Stimulated activated CD4-positive, alpha-beta T cell treated with anti-CD3 and anti-CD28 coated beads, TNF-alpha, amount 100 ng/mL, for 24 hours (primary cell): ENCODE data around the gene HNRNPLL.

ENCODE experiments used
- DNase-seq, 3 experiments: peaks; one replicate each; pipeline ENCODE4 v3.0.0-alpha.2; 2020; ENCODE audit warnings: low read depth in 3 of 3

The HNRNPLL gene

DNA sequence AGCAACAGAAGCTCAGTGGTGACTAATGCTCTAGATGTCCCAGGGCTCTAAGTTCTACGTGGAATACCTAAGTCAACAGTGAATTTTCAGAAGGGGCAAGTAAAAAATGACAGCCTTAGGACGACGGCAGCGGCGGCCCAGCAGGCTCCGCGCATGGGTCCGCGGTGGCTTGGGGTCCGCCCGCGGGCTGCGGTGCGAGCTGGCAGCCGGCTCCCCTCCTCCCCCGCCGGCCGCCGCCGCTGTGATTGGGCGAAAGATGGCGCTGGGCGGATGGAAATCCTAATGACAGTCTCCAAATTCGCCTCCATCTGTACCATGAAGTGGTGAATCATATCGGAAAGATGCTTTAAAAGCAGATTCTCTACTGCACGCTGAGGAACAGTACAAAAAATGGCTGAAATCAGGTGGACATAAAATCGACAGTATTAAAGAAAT is 74.7 kb downstream of the HNRNPLL start:
- peak in 1 of 3 experiments; percentile 64 for DNase-seq

DNA sequence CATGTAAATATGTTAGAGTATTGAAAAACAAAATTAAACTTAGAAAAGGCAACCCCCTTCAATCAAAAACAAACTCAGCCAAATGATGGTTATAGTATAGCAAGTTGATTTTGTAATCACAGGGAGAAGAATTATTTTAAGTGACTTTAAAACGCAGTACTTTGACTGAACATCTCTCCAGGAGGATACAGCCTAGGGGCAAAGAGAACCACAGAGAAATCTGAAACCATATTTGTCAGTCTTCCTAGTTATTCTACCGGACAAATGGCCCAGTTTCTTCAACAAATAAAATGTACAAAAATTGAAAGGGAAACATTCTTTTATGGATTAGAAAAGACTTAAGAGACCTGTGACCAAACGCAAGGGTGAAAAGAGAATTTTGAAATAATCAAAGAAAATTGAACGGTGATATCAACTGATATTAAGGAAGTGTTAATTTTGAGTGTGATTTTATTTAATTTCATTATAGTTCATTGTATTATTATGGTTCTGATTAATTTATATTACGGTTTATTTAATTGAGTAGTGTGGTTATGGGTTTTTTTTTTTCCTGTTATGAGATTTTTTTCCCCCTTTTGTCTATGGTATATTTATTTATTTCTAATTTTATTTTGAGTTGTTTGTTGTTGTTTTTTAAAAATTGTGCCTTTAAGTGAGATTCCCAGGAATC is 75.3 kb downstream of the HNRNPLL start:
- DNase-seq, result no peak

DNA sequence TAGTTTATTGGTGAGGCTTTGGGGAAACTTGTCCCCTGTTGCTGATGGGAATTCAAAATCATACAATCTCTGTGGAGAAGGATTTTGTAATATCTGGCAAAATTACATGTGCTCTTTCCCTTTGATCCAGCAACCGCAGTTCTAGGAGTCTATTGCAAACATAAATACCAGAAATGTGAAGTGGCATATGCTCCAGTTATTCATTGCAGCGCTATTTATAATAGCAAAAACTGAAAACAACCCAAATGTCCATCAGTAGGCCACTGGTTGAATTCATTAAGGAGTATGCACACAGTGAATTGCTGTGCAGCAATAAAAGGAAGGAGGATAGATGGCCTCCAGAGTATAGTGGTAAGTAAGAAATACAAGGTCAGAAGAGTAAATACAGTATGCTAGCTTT is 76.5 kb downstream of the HNRNPLL start:
- DNase-seq, result no peak

DNA sequence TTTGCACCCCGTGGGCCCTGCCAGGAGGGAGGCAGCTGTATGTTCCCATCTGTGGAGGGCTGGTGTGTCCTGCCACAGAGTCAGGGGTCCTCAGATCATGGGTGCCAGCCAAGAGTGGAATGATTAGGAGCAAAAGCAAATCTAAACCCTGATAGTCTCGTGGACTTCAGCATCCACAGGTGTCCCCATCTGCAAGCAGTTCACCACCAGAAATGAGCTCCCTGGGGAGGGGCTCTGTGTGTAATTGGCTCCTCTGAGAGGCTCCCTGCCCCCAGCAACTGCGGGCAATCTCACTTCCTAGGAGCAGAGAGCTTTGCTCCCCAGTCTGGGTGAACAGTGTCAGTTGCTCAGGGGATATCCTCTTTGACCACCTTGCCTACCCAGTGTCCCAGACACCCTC is 78.1 kb downstream of the HNRNPLL start:
- DNase-seq, result no peak

DNA sequence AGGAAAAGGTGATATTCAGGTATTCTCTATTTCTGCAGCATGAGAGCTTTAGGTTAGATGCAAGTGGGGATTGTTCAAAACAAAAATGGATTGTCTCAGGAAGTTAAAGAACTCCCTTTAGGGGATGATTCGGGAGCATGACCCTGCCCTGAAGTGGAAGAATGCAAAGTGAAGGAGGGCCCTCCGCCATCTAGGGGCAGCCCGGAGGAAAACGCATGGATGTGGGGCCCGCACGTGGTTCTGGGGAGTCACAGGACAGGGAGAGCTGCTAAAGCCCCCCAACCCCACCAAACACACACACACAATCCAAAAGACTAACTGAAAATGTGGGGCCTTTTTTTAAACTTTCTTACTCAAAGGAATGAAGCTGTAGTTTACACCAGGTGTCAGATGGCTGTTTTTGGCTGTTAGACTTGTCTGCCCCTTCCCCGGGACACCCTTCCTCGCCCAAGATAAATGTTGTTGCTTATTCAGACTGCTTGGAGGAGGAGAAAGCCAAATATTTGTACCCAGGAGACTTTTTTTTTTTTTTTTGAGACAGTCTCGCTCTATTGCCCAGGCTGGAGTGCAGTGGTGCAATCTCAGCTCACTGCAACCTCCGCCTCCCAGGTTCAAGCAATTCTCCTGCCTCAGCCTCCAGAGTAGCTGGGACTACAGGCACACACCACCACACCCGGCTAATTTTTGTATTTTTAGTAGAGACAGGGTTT is 78.8 kb downstream of the HNRNPLL start:
- no peak for DNase-seq

DNA sequence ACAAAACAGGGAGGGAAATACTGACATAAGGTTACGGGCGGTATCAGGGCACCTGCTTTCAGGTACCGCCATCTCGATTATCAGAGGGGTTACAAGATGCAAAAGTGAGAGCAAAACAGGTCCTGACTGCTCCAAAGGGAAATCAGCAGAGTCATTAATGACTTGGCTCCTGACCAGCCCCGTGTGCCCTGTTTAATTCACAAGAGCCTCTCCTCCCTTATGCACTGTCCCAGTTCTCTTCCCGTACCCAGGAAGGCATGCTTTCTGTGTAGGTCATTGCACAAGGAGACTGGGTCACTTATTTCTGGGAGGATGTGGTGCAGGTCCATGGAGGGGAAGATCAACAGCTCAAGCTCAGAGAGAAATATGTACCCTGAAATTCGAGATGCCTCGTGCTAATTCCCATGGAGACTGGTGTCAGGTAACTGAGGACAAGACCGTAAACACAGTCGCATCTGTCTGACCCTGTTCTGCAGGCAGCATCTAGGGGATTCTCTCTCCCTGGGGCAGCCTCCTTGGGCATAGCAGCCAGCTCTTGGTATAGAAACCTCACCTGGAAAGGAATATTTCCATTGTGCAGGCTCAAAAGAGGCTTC is 79.9 kb downstream of the HNRNPLL start:
- no peak for DNase-seq

DNA sequence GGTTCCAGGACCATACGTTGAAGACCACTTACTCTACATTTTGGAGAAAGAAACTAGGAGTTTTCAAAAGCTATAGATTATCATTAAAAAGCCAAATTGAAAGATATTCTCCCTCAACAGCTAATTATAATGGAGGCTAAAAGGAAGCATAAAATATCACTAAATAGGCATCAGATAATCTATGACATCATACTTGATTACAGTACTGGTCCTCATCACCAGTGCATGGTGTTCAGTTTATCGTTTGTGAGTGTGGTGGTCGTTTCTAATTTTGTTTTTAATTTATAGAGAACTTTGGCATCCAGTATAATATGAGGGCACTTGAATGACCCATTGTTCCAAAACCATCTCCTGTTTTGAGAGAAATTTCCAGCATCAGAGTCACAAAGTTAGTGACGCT is 80.9 kb downstream of the HNRNPLL start:
- DNase-seq, result no peak

DNA sequence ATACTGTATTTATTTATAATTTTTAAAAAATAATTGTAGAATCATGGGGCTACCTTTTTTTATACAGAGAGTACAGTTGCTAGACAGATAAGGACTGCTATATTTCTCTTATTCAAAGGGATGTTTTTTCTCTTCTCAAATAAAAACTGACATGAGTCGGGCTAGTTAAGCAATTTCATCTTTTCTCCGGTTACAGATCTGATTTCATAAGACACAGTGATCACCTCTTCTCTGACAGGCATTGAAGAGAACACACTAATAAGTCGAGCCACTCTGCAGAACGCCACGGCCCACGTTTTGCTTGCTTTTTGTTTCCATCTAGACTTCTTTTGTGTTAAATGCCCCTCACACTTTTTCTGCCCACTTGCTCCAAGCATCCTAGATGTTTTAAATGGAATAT is 85.4 kb downstream of the HNRNPLL start:
- DNase-seq, result no peak

DNA sequence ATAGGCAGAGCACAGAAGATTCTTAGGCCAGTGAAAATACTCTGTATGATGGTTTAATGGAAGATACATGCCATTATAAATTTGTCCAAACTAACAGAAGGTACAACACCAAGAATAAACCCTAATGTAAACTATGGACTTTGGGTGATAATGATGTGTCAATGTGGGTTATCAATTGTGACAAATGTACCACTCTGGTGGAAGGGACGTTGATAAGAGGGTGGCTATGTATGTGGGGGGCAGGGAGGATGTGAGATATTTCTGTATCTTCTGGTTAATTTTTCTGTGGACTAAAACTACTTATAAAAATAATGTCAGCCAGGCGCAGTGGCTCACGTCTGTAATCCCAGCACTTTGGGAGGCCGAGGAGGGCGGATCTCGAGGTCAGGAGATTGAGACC is 86.2 kb downstream of the HNRNPLL start:
- DNase-seq, result no peak

DNA sequence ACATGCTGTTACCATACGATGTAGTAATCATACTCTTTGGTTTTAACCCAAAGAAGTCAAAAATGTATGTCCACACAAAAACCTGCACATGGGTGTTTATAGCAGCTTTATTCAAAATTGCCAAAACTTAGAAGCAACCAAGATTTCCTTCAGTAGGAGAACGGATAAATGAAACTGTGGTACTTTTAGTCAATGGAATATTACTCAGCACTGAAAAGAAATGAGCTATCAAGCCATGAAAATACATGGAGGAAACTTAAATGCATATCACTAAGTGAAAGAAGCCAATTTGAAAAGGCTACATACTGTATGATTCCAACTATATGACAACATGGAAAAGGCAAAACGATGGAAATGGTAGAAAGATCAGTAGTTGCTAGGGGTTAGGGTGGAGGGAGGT is 86.6 kb downstream of the HNRNPLL start:
- DNase-seq, result no peak

DNA sequence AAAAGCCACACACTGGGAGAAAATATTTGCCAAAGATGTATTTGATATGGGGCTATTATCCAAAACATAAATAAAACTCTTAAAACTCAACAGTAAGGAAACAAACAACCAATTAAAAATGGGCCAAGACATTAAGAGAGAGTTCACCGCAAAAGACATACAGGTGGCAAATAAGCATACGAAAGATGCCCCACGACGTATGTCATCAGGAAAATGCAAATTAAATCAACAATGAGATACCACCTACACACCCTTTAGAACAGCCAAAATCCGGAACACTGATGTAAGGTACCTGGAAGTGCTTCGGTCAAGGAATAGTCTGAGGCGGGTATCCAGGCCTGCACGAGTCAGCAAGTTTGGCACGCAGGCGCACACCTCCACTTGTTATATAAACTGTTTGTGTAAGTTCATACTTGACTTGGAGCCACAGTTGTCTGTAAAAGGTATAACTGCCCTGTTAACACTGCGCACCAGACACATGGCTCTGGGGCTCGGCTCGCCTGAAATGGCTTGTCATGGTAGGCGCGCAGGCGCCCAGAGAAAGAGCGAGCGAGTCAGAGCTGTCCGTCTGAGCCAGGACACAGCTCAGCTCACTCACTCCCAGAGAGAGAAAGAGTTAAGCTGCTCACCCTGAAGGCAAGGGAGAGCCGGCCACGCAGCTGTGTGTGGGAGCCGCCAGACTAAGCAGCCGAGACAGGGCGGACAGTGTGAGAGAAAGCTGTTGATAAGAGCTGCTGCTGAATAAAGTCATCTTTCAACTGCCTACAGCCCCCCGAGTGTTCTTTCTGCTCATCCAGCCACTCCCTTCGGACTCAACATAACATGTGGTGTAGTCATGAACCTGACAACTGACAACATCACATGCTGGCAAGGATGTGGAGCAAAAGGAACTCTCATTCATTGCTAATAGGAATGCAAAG is 87.3 kb downstream of the HNRNPLL start:
- DNase-seq, result no peak

DNA sequence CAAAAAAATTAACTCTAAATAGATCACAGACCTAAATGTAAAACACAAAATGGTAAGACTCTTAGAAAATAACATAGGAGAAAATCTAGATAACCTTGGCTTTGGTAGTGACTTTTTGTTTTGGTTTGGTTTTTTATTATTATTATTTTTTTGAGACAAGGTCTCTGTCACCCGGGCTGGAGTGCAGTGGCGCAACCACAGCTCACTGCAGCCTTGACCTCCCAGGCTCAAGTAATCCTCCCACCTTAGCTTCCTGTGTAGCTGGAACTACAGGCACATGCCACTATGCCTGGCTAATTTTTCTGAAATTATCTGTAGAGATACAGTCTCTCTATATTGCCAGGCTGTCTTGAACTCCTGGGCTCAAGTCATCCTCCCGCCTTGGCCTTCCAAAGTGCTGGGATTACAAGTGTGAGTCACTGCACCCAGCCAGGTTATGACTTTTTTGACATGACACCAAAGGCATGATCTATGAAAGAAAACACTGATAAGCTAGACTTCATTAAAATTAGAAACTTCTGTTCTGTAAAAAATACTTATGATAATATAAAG is 88.0 kb downstream of the HNRNPLL start:
- no peak for DNase-seq

DNA sequence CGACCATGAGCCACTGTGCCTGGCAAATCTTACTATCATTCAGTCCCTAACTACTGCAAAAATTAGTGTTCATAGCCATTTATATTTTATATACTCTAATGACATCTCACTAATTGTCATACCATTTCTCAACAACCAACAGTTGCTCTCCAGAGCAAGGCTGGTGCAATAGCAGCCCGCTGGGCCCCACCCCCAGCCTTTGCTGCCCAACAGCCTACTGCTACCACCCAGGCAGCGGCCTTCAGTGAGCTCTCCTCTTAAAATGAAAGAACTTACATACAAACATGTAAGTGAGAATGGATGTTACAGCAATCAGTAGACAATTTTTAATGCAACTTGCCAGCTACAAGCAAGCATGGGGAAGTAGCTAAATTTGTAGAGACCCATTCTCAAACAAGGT is 90.5 kb downstream of the HNRNPLL start:
- DNase-seq, result no peak
